Measurements from ENCODE around the gene ACKR3. TPM values are rescaled to one million over a fixed set of nuclear protein-coding genes. Genes with fewer than 3 reads are reported as not detected.

The ACKR3 gene
- total RNA-seq, 1 donor from 2014 or later: 75.6 TPM

DNA sequence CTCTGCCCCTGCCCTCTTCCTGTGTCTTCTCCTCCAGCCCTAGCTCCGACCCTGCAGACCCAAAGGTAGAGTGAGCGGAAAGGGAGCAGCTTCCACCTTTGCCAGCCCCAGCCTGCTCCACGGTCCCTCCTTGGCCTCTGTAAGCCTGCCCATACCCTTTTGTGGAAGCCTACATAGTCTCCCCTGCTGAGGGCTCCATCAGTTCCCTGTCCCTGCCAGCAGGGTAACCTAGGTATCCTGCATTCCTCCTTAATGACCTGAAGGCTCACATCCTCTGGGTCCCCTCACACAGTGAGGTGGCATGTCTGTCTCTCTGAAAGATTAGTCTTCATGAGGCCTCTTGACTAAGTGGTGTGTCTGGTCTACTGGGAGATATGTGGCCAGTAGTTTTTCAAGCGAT, 20.5 kb upstream of the ACKR3 start:
- TF ChIP-seq, protein P1, sequence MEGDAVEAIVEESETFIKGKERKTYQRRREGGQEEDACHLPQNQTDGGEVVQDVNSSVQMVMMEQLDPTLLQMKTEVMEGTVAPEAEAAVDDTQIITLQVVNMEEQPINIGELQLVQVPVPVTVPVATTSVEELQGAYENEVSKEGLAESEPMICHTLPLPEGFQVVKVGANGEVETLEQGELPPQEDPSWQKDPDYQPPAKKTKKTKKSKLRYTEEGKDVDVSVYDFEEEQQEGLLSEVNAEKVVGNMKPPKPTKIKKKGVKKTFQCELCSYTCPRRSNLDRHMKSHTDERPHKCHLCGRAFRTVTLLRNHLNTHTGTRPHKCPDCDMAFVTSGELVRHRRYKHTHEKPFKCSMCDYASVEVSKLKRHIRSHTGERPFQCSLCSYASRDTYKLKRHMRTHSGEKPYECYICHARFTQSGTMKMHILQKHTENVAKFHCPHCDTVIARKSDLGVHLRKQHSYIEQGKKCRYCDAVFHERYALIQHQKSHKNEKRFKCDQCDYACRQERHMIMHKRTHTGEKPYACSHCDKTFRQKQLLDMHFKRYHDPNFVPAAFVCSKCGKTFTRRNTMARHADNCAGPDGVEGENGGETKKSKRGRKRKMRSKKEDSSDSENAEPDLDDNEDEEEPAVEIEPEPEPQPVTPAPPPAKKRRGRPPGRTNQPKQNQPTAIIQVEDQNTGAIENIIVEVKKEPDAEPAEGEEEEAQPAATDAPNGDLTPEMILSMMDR (IDR thresholded peaks at IDR 0.05): no peak
- intact Hi-C loops (cut with DNase I): no loop called here

DNA sequence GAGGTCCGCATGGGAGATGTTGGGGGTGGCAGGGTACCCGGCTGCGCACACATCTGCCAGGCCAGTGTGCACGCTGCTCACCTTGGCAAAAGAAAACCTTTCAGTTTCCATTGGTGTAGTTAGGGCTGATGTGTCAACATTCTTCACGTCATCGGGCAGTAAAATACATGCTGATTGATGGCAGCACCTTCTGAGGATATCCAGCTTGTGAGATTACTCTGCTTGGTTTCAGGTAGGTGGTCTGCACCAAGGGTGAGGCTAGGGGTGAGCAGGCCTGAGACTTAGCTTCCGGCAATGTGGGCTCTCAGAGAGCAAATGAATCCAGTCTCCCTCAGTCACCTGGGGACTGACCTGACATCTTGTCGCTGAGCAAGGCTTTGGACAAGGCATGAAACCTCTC, 19.3 kb upstream of the ACKR3 start:
- Histone ChIP-seq H3K36me3 (no peaks in the 10 kb centered on the region), H3K9me3 (peaks cover 0 to 9% of the 10 kb centered on the region in 2 donors), H3K4me3 (no peak overlapping the region), H3K27me3 (no peaks in the 10 kb centered on the region), H3K27ac (no peak overlapping the region), H3K4me1 (peaks cover 0 to 3% of the 10 kb centered on the region in 2 donors)
- intact Hi-C loops (cut with DNase I): no loop called here
- TF ChIP-seq, protein P1 (IDR thresholded peaks at IDR 0.05): no peak
- DNase-seq (ENCODE audit: low spot score in 2 of 2): no peak

More for the DNA sequence above, 20.5 kb upstream of the ACKR3 start:
- H3K27ac ChIP-seq: no peak overlapping the region
- H3K4me1 ChIP-seq: peaks cover 0 to 3% of the 10 kb centered on the region in 2 donors
- no peaks in the 10 kb centered on the region for H3K36me3 ChIP-seq
- no peak overlapping the region for H3K4me3 ChIP-seq
- DNase-seq (ENCODE audit: low spot score in 2 of 2): no peak
- H3K9me3 ChIP-seq: peaks cover 0 to 9% of the 10 kb centered on the region in 2 donors
- H3K27me3 ChIP-seq: no peaks in the 10 kb centered on the region

DNA sequence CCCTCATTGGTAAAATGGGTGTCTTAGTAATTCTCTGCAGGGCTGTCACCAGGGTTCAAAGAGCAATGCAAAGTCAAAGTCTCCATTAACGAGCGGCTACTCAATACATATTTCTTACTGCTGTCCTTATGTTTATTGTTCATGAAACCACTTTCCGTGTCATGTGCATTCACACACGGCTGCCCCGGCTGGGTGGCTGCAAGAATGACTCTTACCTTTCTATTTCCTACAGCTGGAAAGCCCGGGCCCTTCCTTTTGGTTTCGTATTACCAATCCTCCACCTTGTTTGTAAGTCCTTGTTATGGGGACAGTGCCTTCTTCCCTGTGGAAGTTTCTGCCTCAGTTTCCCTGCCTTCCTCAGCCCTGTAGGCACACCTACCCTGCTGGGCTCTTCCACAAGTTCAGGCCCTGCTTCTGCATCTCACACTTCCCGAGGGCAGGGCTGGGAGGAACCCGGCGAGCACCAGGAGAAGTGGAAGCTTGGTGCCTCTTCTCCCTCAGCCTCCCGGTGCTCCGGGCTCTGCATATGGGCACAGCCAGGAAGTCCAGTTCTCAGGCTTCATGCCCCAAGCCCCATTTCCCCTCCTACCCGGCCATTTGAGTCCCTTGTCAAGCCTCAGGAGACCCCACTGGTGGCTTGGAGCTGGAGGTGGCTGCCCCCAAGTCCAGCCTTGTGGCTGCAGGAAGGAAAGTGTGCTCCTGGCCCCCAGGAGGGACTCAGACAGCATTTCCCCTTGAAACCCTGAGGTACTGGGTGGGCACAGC, 18.7 kb upstream of the ACKR3 start:
- Histone ChIP-seq H3K4me1 (peaks cover 0 to 3% of the 10 kb centered on the region in 2 donors), H3K4me3 (no peak overlapping the region), H3K9me3 (peaks cover 0 to 9% of the 10 kb centered on the region in 2 donors), H3K36me3 (no peaks in the 10 kb centered on the region), H3K27ac (no peak overlapping the region), H3K27me3 (no peaks in the 10 kb centered on the region)
- TF ChIP-seq, protein P1 (IDR thresholded peaks at IDR 0.05): no peak
- intact Hi-C loops (cut with DNase I): no loop called here
- no peak for DNase-seq (ENCODE audit: low spot score in 2 of 2)

GRCh38 chr2:236551471-236552211, 18.0 kb upstream of the ACKR3 start:
- DNase-seq (ENCODE audit: low spot score in 2 of 2): no peak
- Histone ChIP-seq H3K27me3 (no peaks in the 10 kb centered on the region), H3K9me3 (peaks cover 0 to 9% of the 10 kb centered on the region in 2 donors), H3K4me1 (peaks cover 0 to 3% of the 10 kb centered on the region in 2 donors), H3K36me3 (no peaks in the 10 kb centered on the region), H3K27ac (no peak overlapping the region), H3K4me3 (no peak overlapping the region)
- intact Hi-C loops (cut with DNase I): no loop called here
- TF ChIP-seq, protein P1 (IDR thresholded peaks at IDR 0.05): no peak

GRCh38 chr2:236552212-236552542, 17.4 kb upstream of the ACKR3 start:
- Histone ChIP-seq H3K4me3 (no peak overlapping the region), H3K27ac (no peak overlapping the region), H3K9me3 (peaks cover 0 to 9% of the 10 kb centered on the region in 2 donors), H3K27me3 (no peaks in the 10 kb centered on the region), H3K36me3 (no peaks in the 10 kb centered on the region), H3K4me1 (peaks cover 0 to 3% of the 10 kb centered on the region in 2 donors)
- intact Hi-C loops (cut with DNase I): no loop called here
- TF ChIP-seq, protein P1 (IDR thresholded peaks at IDR 0.05): no peak
- no peak for DNase-seq (ENCODE audit: low spot score in 2 of 2)

All from ascending aorta (tissue), 2 donors.